Stimulated activated CD8-positive, alpha-beta memory T cell treated with anti-CD3 and anti-CD28 coated beads, Interleukin-4, amount 100 ng/mL, for 48 hours (primary cell): ENCODE results near the gene RIPK1.

Experiments used
- DNase-seq: peaks from one replicate; pipeline ENCODE4 v3.0.0-alpha.2; 2020

RIPK1 gene

GRCh38 chr6:3086282-3086946, 18.1 kb downstream of the RIPK1 start:
- DNase-seq, result no peak

- no peak for DNase-seq
Observed at GRCh38 chr6:3088446-3088845, 20.2 kb downstream of the RIPK1 start.

GRCh38 chr6:3088968-3089367, 20.7 kb downstream of the RIPK1 start:
- no peak for DNase-seq

GRCh38 chr6:3090013-3090412, 21.7 kb downstream of the RIPK1 start:
- no peak for DNase-seq

- DNase-seq, result no peak
Observed at GRCh38 chr6:3094815-3095214, 26.5 kb downstream of the RIPK1 start.

GRCh38 chr6:3102875-3103274, 34.6 kb downstream of the RIPK1 start:
- DNase-seq, result no peak

GRCh38 chr6:3108746-3109414, 40.6 kb downstream of the RIPK1 start:
- no peak for DNase-seq

GRCh38 chr6:3109761-3110160, 41.5 kb downstream of the RIPK1 start:
- no peak for DNase-seq

GRCh38 chr6:3114377-3114776, 46.1 kb downstream of the RIPK1 start:
- no peak for DNase-seq

GRCh38 chr6:3117912-3118352, 49.6 kb downstream of the RIPK1 start:
- no peak for DNase-seq

- peak; percentile 100 for DNase-seq
Observed at GRCh38 chr6:3118353-3119039, 50.2 kb downstream of the RIPK1 start, which contains the start of gene BPHL. Gene BPHL, plus strand, starts transcription at chr6:3118711. Its CDS starts 30 bp downstream, at chr6:3118741.

- DNase-seq, result no peak
Observed at GRCh38 chr6:3119040-3119723, 50.9 kb downstream of the RIPK1 start.

GRCh38 chr6:3120765-3121089, 52.4 kb downstream of the RIPK1 start:
- no peak for DNase-seq

- no peak for DNase-seq
Observed at GRCh38 chr6:3122823-3123182, 54.5 kb downstream of the RIPK1 start.

- no peak for DNase-seq
Observed at GRCh38 chr6:3124667-3125066, 56.4 kb downstream of the RIPK1 start.

- DNase-seq, result no peak
Observed at GRCh38 chr6:3125815-3126214, 57.5 kb downstream of the RIPK1 start.

GRCh38 chr6:3128356-3129108, 60.2 kb downstream of the RIPK1 start:
- no peak for DNase-seq

- DNase-seq, result no peak
Observed at GRCh38 chr6:3131695-3132094, 63.4 kb downstream of the RIPK1 start.

- no peak for DNase-seq
Observed at GRCh38 chr6:3133515-3133914, 65.2 kb downstream of the RIPK1 start.

GRCh38 chr6:3135668-3136291, 67.5 kb downstream of the RIPK1 start:
- DNase-seq, result no peak

GRCh38 chr6:3136292-3137011, 68.2 kb downstream of the RIPK1 start:
- DNase-seq, result no peak
